Inflammatory macrophage treated with lipopolysaccharide for 1 hour (primary cell): ENCODE measurements around the gene NPNT.
"Not testable (repeated sequence)": the region's sequence is repeated elsewhere in the genome, so short reads cannot be mapped to it uniquely, and the experiment has no call there.

ENCODE experiments used
- DNase-seq, 2 donors: peaks; one replicate each; pipeline ENCODE4 v3.0.0-alpha.2; 2020 to 2022

NPNT gene

GRCh38 chr4:105894660-105895582, at the start of gene NPNT:
Gene NPNT, plus strand, starts transcription at chr4:105895471. Its CDS starts 182 bp downstream, at chr4:105895653.
- DNase-seq = no peak

GRCh38 chr4:105845559-105845958, 49.7 kb upstream of the NPNT start:
- DNase-seq = no peak

- not testable (repeated sequence) for DNase-seq
Measured at GRCh38 chr4:105848359-105848758, 46.9 kb upstream of the NPNT start.

GRCh38 chr4:105851196-105851595, 44.1 kb upstream of the NPNT start:
- no peak for DNase-seq

GRCh38 chr4:105852230-105852629, 43.0 kb upstream of the NPNT start:
- DNase-seq = not testable (repeated sequence)

GRCh38 chr4:105858466-105859040, 36.7 kb upstream of the NPNT start:
- no peak for DNase-seq

GRCh38 chr4:105859233-105859632, 36.0 kb upstream of the NPNT start:
- peak in 1 of 2 donors; percentile 1 for DNase-seq

- no peak for DNase-seq
Measured at GRCh38 chr4:105870963-105871362, 24.3 kb upstream of the NPNT start.

GRCh38 chr4:105871997-105872396, 23.3 kb upstream of the NPNT start:
- no peak for DNase-seq

GRCh38 chr4:105875233-105875632, 20.0 kb upstream of the NPNT start:
- no peak for DNase-seq

- no peak for DNase-seq
Measured at GRCh38 chr4:105878668-105879067, 16.6 kb upstream of the NPNT start.

- no peak for DNase-seq
Measured at GRCh38 chr4:105887508-105887907, 7.8 kb upstream of the NPNT start.

GRCh38 chr4:105895583-105896460, 551 bp downstream of the NPNT start:
- peak in 1 of 2 donors; percentile 1 for DNase-seq

GRCh38 chr4:105896461-105896942, 1.2 kb downstream of the NPNT start:
- no peak for DNase-seq

GRCh38 chr4:105896984-105897775, 1.9 kb downstream of the NPNT start:
- no peak for DNase-seq

- DNase-seq = no peak
Measured at GRCh38 chr4:105900541-105900940, 5.3 kb downstream of the NPNT start.

- DNase-seq = no peak
Measured at GRCh38 chr4:105902550-105903262, 7.4 kb downstream of the NPNT start.

- DNase-seq = no peak
Measured at GRCh38 chr4:105909787-105910281, 14.6 kb downstream of the NPNT start.

- no peak for DNase-seq
Measured at GRCh38 chr4:105911426-105911825, 16.2 kb downstream of the NPNT start.

- DNase-seq = no peak
Measured at GRCh38 chr4:105912633-105913032, 17.4 kb downstream of the NPNT start.

GRCh38 chr4:105917171-105917685, 22.0 kb downstream of the NPNT start:
- DNase-seq = no peak
